Parathyroid adenoma (tissue), 2 donors: ENCODE data around the gene PRKCQ.
"Not testable (repeated sequence)": the region's sequence is repeated elsewhere in the genome, so short reads cannot be mapped to it uniquely, and the experiment has no call there.

Experiments
- H2AFZ ChIP-seq: fragments of 300-600 bp; sonication (generic); one replicate; pipeline ENCODE4 v1.7.0; 2017; ENCODE audit warnings: antibody characterized with exemption, mild to moderate bottlenecking
- H3K27ac ChIP-seq: fragments of 300-600 bp; sonication (generic); one replicate; pipeline ENCODE4 v1.7.0; 2017
- H3K27me3 ChIP-seq: fragments of 300-600 bp; sonication (generic); one replicate; pipeline ENCODE4 v1.7.0; 2017; ENCODE audit warnings: low read length; ENCODE audit not compliant: control insufficient read depth, insufficient read depth
- H3K36me3 ChIP-seq: fragments of 300-600 bp; sonication (generic); one replicate; pipeline ENCODE4 v1.7.0; 2017; ENCODE audit warnings: low read length; ENCODE audit not compliant: control insufficient read depth, insufficient read depth
- H3K4me1 ChIP-seq: fragments of 300-600 bp; sonication (generic); one replicate; pipeline ENCODE4 v1.7.0; 2017; ENCODE audit warnings: control low read depth
- H3K4me2 ChIP-seq: fragments of 300-600 bp; sonication (generic); one replicate; pipeline ENCODE4 v1.7.0; 2017; ENCODE audit warnings: low read length
- H3K4me3 ChIP-seq: fragments of 300-600 bp; sonication (generic); one replicate; pipeline ENCODE4 v1.7.0; 2017; ENCODE audit warnings: low read depth, low read length
- H3K79me2 ChIP-seq: fragments of 300-600 bp; sonication (generic); one replicate; pipeline ENCODE4 v1.7.0; 2017; ENCODE audit warnings: control low read depth
- H3K9ac ChIP-seq: fragments of 300-600 bp; sonication (generic); one replicate; pipeline ENCODE4 v1.7.0; 2017; ENCODE audit warnings: mild to moderate bottlenecking
- H3K9me3 ChIP-seq: fragments of 300-600 bp; sonication (generic); one replicate; pipeline ENCODE4 v1.7.0; 2017; ENCODE audit warnings: low read length; ENCODE audit not compliant: control insufficient read depth
- CTCF ChIP-seq: fragments of 300-600 bp; sonication (generic); IDR thresholded peaks from one replicate; pipeline ENCODE4 v1.7.0; 2017; ENCODE audit warnings: antibody characterized with exemption, mild to moderate bottlenecking
- donor health status: primary hyperparathyroidism.

PRKCQ gene

GRCh38 chr10:6474871-6475270 lies 105.2 kb downstream of the PRKCQ start:
- no peaks in the 10 kb centered on the region for H3K27me3 ChIP-seq
- H3K4me2 ChIP-seq: no peak overlapping the region
- no peak for TF ChIP-seq CTCF
- no peak overlapping the region for H2AFZ ChIP-seq
- H3K36me3 ChIP-seq: no peaks in the 10 kb centered on the region
- no peak overlapping the region for H3K4me3 ChIP-seq
- H3K79me2 ChIP-seq: no peaks in the 10 kb centered on the region
- no peaks in the 10 kb centered on the region for H3K4me1 ChIP-seq
- no peak overlapping the region for H3K9ac ChIP-seq
- no peaks in the 10 kb centered on the region for H3K9me3 ChIP-seq
- no peak overlapping the region for H3K27ac ChIP-seq

- Histone ChIP-seq H3K9me3 (no peaks in the 10 kb centered on the region), H3K4me2 (no peak overlapping the region), H3K79me2 (no peaks in the 10 kb centered on the region), H3K36me3 (no peaks in the 10 kb centered on the region), H3K4me1 (no peaks in the 10 kb centered on the region), H3K27me3 (no peaks in the 10 kb centered on the region), H3K4me3 (no peak overlapping the region), H2AFZ (no peak overlapping the region), H3K27ac (no peak overlapping the region), H3K9ac (no peak overlapping the region)
- no peak for TF ChIP-seq CTCF
Observed at GRCh38 chr10:6473901-6474370, 106.1 kb downstream of the PRKCQ start.

GRCh38 chr10:6473430-6473829 lies 106.6 kb downstream of the PRKCQ start:
- Histone ChIP-seq H3K36me3 (no peaks in the 10 kb centered on the region), H3K4me3 (no peak overlapping the region), H2AFZ (no peak overlapping the region), H3K9ac (no peak overlapping the region), H3K4me2 (no peak overlapping the region), H3K27me3 (no peaks in the 10 kb centered on the region), H3K4me1 (no peaks in the 10 kb centered on the region), H3K27ac (no peak overlapping the region), H3K9me3 (no peaks in the 10 kb centered on the region), H3K79me2 (no peaks in the 10 kb centered on the region)
- TF ChIP-seq CTCF: no peak

- H3K36me3 ChIP-seq: not testable (repeated sequence)
Observed at GRCh38 chr10:6472710-6473005, 107.4 kb downstream of the PRKCQ start.

GRCh38 chr10:6470894-6471618 lies 109.0 kb downstream of the PRKCQ start:
- Histone ChIP-seq H3K4me2 (no peak overlapping the region), H3K36me3 (no peaks in the 10 kb centered on the region), H3K79me2 (no peaks in the 10 kb centered on the region), H3K27ac (no peak overlapping the region), H3K4me1 (no peaks in the 10 kb centered on the region), H3K9ac (no peak overlapping the region), H3K4me3 (no peak overlapping the region), H3K9me3 (no peaks in the 10 kb centered on the region), H3K27me3 (no peaks in the 10 kb centered on the region), H2AFZ (no peak overlapping the region)
- TF ChIP-seq CTCF: no peak

More at GRCh38 chr10:6472710-6473005, 107.4 kb downstream of the PRKCQ start:
- not testable (repeated sequence) for H3K4me3 ChIP-seq, H3K9me3 ChIP-seq, H3K27me3 ChIP-seq, H3K9ac ChIP-seq, H2AFZ ChIP-seq, H3K27ac ChIP-seq, H3K79me2 ChIP-seq, H3K4me1 ChIP-seq, H3K4me2 ChIP-seq
